Measurements from ENCODE around the gene DGCR2.
"Not testable (repeated sequence)": the region's sequence is repeated elsewhere in the genome, so short reads cannot be mapped to it uniquely, and the experiment has no call there.

Gene DGCR2

DNA sequence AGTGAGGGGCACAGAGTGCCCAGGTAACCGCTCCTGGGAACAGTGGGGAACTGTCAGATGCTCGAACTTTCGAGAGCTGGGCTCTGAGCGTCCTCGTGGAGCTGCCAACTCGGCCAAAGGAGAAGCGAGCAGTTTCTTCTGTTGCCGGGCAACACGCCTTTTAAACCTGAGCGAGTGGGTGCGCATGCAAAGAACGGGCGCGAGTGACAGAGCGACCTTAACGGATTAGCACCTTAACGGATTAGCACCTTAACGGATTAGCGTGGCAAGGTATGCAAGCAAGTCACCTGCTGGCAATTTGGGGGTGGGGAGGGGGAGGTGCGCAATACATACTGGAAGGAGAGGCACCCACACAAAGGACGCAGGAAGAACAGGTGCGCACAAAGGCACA lies 124.3 kb downstream of the DGCR2 start:
- DNase-seq: no peak

GRCh38 chr22:18997306-18997924 lies 124.8 kb downstream of the DGCR2 start:
- DNase-seq: no peak

DNA sequence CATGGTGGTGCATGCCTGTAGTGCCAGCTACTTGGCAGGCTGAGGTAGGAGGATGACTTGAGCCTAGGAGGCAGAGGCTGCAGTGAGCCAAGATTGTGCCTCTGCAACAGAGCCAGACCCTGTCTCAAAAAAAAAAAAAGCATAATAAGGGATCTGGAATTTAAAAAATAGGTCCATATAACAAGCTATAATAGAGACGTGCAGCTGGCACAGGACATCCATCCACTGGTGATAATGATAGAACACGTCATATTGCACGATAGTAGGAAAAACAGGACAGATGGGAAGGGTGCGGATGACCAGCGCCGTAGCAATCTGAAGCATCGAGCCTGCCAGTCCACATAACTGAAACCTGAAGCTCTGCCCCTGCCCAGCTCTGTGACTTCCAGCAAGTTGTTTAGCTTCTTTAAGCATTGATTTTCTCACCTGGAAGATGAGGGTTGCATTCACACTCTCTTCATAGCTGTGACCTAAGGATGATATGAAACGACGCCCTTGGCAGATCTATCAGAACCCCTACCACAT lies 125.8 kb downstream of the DGCR2 start:
- no peak for DNase-seq

DNA sequence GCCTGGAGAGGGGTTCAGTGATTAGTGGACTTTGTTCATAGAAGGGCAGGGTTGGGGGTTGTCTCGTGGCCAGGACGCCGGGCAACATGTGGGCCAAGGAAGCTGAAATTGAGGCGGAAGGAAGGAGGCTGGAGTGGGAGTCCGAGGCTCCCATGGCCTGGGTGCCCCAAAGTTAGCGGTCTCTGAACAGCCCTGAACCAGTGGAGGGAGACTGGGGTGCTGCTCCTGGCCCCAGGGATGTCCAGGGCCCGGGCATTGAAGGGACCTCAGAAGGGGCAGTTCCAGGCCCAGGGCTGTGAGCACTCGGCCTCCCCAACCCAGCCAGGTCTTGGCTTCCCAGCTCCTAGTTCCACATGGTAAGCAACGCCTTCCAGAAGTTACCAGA lies 126.9 kb downstream of the DGCR2 start:
- DNase-seq: no peak

DNA sequence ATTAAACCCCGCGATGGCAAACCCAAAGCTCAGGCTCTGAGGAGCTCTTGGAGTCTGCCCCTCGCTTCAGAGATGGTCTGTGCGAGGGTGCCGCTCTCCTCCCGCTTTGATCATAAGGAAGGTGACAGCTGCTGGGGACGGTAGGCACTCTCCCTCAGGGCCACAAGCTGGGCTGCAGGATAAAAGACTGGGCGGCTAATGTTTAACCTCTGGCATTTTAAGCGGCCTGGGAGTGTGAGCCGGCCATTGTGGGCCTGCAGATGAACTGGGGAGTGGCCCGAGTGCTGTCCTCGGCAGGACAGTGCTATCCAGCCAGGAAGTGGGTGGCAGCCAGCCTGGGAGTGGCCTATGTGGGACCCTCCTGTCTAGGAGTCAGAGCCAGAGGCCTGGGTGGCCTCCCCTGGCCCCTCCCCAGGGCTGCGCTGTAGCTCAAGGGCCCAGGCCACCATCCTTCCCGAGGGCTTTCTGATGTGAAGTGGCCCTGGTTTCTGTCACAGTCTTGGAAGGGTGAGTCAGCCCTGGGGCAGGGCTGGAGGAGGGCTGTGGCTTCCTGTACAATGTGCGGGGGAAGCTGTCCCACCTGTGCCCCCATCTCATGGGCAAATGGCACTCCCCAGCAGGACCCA lies 127.4 kb downstream of the DGCR2 start:
- DNase-seq: no peak

GRCh38 chr22:18994056-18994455 lies 128.2 kb downstream of the DGCR2 start:
- DNase-seq: no peak

DNA sequence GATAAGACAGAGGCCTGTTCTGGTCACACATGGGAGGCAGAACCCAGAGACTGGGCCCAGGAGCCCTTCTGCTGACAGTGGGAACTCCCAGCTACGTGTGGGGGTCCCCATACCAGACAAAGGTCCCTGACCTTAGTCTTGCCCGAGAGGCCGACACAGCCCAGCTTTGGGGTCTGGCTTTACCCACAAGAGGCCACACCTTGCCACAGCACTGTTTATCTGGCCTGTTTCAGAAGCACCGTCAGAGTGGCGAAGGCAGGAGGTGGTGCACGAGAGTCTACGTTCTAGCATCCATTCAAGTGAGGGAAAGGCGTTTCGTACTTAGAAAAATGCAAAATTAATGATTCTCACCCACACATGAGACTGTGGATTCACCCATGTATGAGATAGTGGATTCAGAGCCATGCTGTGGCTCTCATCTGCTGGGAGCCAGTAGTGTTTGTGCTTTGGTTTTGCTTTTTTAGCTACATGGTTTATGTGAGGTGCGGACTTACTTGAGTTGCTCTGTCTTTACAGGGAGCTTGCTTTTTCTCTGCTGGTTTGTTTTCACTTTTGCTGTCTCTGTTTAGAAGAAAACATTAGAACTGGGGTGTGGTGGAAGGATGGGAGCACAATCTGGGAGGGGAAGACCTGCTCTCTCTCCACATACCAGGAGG lies 129.5 kb downstream of the DGCR2 start:
- DNase-seq: no peak

DNA sequence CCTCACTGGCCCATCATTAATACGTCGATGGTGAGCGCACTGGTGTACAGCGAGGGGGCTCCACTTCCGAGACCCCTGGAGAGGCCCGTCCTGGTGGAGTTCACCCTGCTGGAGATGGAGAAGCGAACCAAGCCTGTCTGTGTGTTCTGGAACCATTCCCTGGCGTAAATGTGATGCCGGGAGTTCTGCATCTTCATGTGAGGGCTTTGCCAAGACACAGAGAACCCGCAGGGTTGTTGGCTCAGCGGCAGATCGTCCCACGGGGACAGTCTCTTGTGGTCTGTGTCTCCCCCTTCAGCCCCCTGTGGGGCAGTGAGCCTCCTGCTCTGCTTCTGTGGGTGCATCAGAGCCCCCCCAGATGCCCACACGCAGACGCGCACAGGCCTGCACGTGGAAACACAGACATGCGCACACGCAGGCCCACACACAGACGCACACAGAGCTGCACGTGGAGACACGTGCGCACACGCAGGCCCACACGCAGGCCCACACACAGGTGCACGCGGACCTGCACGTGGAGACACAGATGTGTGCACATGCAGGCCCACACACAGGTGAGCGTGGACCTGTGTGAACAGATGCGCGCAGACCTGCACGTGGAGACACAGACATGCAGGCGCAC lies 130.3 kb downstream of the DGCR2 start:
- DNase-seq: no peak

GRCh38 chr22:18991138-18991432 lies 131.1 kb downstream of the DGCR2 start:
- no peak for DNase-seq

- DNase-seq: no peak
Observed at GRCh38 chr22:18990355-18991137, 131.7 kb downstream of the DGCR2 start.

DNA sequence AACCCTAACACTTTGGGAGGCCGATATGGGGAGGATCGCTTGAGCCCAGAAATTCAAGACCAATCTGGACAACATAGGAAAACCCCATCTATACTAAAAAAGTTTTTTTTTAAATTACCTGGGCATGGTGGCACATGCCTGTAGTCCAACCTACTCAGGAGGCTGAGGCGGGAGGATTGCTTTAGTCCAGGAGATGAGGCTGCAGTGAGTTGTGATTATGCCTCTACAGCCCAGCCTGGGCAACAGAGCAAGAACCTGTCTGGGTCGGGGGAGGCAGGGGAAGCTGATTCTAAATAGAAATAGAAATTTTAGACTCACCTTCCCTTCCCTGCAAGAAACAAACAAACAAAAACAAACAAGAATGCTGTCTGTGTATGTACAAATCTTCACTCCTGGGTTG lies 133.3 kb downstream of the DGCR2 start:
- DNase-seq: no peak

- DNase-seq: peak; percentile 6
Observed at GRCh38 chr22:18987765-18988164, 134.4 kb downstream of the DGCR2 start.

DNA sequence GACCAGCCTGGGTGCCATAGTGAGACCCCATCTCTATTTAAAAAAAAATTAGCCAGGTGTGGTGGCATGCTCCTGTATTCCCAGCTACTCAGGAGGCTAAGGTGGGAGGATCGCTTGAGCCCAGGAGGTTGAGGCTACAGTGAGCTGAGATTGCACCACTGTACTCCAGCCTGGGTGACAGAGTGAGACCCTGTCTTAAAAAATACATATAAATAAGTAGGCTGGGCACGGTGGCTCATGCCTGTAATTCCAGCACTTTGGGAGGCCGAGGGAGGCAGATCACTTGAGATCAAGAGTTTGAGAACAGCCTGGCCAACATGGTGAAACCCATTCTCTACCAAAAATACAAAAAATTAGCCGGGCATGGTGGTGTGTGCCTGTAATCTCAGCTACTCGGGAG lies 135.1 kb downstream of the DGCR2 start:
- not testable (repeated sequence) for DNase-seq

All from fibroblast of skin of back (primary cell).